ENCODE measurements around the gene ITIH5. TPM values are rescaled to one million over a fixed set of nuclear protein-coding genes. Genes with fewer than 3 reads are reported as not detected.

The ITIH5 gene
- total and polyA plus RNA-seq, 2 of the 8 experiments (the other 6 are each of a cell fraction or from before 2014, with no cell fraction given) = 5.8 to 7.6 TPM

GRCh38 chr10:7590271-7590670 is 76.5 kb downstream of the ITIH5 start:
- DNase-seq (ENCODE audit: low read depth in 1 of 2, low spot score in 2 of 2) = no peak
- Histone ChIP-seq H3K18ac (ENCODE audit: extremely low read depth, low read length) (no peak overlapping the region), H3K23me2 (ENCODE audit: low read depth, low read length) (no peaks in the 10 kb centered on the region), H2BK15ac (ENCODE audit: low read length) (no peak overlapping the region), H2BK20ac (ENCODE audit: low read length) (no peak overlapping the region), H4K8ac (ENCODE audit: extremely low read depth, insufficient read depth, low read length) (no peak overlapping the region), H3K9me3 (ENCODE audit: insufficient read depth in 2 of 2, low read depth in 1 of 2, low read length in 1 of 2) (no peaks in the 10 kb centered on the region), H2BK12ac (ENCODE audit: low read depth, low read length) (no peak overlapping the region), H3K9ac (replicated peaks in 1 of 4; ENCODE audit: extremely low read depth in 1 of 4, low read depth in 3 of 4, low read length in 3 of 4) (no peak overlapping the region), H4K20me1 (replicated peaks in 1 of 2; ENCODE audit: control insufficient read depth in 1 of 2, insufficient read depth in 2 of 2, low read length in 2 of 2) (no peaks in the 10 kb centered on the region), H3K27me3 (replicated peaks in 1 of 4; ENCODE audit: control insufficient read depth in 3 of 4, extremely low read depth in 1 of 4, insufficient read depth in 3 of 4, low read length in 3 of 4) (no peaks in the 10 kb centered on the region), H3K79me2 (ENCODE audit: control insufficient read depth in 1 of 2, insufficient read depth in 2 of 2, low read length in 2 of 2) (no peaks in the 10 kb centered on the region), H4K5ac (ENCODE audit: insufficient read length, low read depth, low read length) (no peak overlapping the region), H3K27ac (ENCODE audit: low read depth, low read length) (no peak overlapping the region), H3K4me3 (ENCODE audit: extremely low read depth in 1 of 4, insufficient read depth in 2 of 4, low read depth in 3 of 4, low read length in 4 of 4) (no peak overlapping the region), H4K91ac (replicated peaks; ENCODE audit: insufficient read length, low read length) (no peak overlapping the region), H2BK5ac (ENCODE audit: low read depth, low read length) (no peak overlapping the region), H3K79me1 (ENCODE audit: low read depth, low read length) (no peaks in the 10 kb centered on the region), H2BK120ac (replicated peaks; ENCODE audit: low read depth, low read length) (no peak overlapping the region), H2AFZ (ENCODE audit: low read length) (no peak overlapping the region), H3K4me1 (replicated peaks in 1 of 4; ENCODE audit: control insufficient read depth in 3 of 4, insufficient read depth in 4 of 4, low read length in 3 of 4) (no peaks in the 10 kb centered on the region), H3K14ac (ENCODE audit: insufficient read length) (no peak overlapping the region), H3K4ac (replicated peaks; ENCODE audit: insufficient read length, low read depth, low read length) (no peak overlapping the region), H3K36me3 (ENCODE audit: control insufficient read depth in 2 of 4, insufficient read depth in 4 of 4, low read length in 3 of 4) (no peaks in the 10 kb centered on the region), H3K4me2 (ENCODE audit: insufficient read depth in 1 of 2, low read depth in 2 of 2, low read length in 2 of 2) (no peak overlapping the region), H2AK5ac (ENCODE audit: low read depth, low read length) (no peak overlapping the region), H3K23ac (ENCODE audit: insufficient read length) (no peak overlapping the region), H3K56ac (replicated peaks; ENCODE audit: insufficient read length, low read depth, low read length) (no peak overlapping the region)
- WGBS, 2 experiments (ENCODE audit: extremely low coverage in 1 of 2, insufficient coverage in 1 of 2, insufficient read length in 1 of 2, insufficient replicate concordance in 2 of 2, low coverage in 1 of 2, low lambda C conversion rate in 2 of 2, missing lambda C conversion rate in 1 of 2) = 88% methylated on average over 9 of the region's 9 CpGs; no CpG with 5 or more reads in 1 of the 2 experiments
- no peak for FAIRE-seq
- CTCF ChIA-PET (ENCODE audit: partially characterized antibody) = interaction anchor here (0.6 to 1.6 kb wide), 3 partner anchors 14 to 28 kb away, joined by 3 to 5 read pairs (median 4); no protein-coding TSS in a partner anchor
- POLR2A ChIA-PET (ENCODE audit: partially characterized antibody) = interaction anchor here (1.1 kb wide), 1 partner anchor 8 kb away, joined by 3 read pairs; no protein-coding TSS in a partner anchor
- TF ChIP-seq SAP30 (IDR thresholded peaks at IDR 0.05; ENCODE audit: insufficient read depth, insufficient replicate concordance, low read length) (no peak), TEAD4 (IDR thresholded peaks at IDR 0.05; ENCODE audit: low read depth, low read length) (no peak), EP300 (IDR thresholded peaks at IDR 0.05; ENCODE audit: borderline replicate concordance in 1 of 2, low read depth in 2 of 2, low read length in 2 of 2) (no peak), KDM1A (IDR thresholded peaks at IDR 0.05; ENCODE audit: borderline replicate concordance, low read length) (no peak), SP1 (IDR thresholded peaks at IDR 0.05; ENCODE audit: low read depth, low read length) (no peak), KDM5A (IDR thresholded peaks at IDR 0.05; ENCODE audit: low read length) (no peak), SIRT6 (IDR thresholded peaks at IDR 0.05; ENCODE audit: low read length) (no peak), YY1 (IDR thresholded peaks at IDR 0.05; ENCODE audit: low read depth, low read length) (no peak)

Data from H1 (cell line).